SIG-M5 (cell line): Measurements from ENCODE around the gene NBEAL1.
A peak's percentile ranks its signal among the peaks of the same experiment; 100 is the strongest.
"Not testable (repeated sequence)": the region's sequence is repeated elsewhere in the genome, so short reads cannot be mapped to it uniquely, and the experiment has no call there.

Source experiments
- DNase-seq: peaks from one replicate; lab custom pipeline; 2025; lab: John Stamatoyannopoulos, UW

The NBEAL1 gene

DNA sequence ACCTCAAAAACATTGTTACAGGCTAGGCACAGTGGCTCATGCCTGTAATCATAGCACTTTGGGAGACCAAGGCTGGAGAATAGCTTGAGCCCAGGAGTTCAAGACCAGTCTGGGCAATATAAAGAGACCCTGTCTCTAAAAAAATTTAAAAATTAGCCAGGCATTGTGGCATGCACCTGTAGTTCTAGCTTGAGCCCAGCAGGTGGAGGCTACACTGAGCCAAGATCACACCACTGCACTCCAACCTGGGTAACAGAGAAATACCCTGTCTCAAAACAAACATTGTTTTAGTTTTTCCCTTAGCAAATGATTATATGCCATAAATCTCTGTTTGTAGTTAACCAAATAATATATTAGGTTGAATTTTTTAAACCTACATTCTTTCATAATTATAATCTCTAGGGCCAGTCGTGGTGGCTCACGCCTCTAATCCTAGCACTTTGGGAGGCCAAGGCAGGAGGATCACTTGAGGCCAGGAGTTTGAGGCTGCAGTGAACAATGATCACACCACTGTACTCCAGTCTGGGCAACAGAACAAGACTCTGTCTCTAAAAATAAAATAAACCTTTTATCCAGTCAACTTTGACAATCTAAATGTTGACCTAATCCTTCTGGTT is 210.9 kb downstream of the NBEAL1 start:
- no peak for DNase-seq

DNA sequence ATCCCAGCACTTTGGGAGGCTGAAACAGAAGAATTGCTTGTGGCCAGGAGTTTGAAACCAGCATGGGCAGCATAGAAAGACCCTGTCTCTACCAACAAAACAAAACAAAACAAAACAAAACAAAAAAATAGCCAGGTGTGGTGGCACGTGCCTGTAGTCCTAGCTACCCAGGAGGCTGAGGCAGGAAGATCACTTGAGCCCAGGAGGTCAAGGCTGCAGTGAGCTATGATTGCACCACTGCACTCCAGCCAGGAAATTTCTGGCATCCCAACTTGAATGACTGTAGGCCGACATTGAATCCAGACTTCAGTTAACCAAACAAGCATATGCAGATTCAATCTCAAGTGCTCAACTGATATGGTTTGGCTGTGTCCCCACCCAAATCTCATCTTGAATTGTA is 215.0 kb downstream of the NBEAL1 start:
- not testable (repeated sequence) for DNase-seq

DNA sequence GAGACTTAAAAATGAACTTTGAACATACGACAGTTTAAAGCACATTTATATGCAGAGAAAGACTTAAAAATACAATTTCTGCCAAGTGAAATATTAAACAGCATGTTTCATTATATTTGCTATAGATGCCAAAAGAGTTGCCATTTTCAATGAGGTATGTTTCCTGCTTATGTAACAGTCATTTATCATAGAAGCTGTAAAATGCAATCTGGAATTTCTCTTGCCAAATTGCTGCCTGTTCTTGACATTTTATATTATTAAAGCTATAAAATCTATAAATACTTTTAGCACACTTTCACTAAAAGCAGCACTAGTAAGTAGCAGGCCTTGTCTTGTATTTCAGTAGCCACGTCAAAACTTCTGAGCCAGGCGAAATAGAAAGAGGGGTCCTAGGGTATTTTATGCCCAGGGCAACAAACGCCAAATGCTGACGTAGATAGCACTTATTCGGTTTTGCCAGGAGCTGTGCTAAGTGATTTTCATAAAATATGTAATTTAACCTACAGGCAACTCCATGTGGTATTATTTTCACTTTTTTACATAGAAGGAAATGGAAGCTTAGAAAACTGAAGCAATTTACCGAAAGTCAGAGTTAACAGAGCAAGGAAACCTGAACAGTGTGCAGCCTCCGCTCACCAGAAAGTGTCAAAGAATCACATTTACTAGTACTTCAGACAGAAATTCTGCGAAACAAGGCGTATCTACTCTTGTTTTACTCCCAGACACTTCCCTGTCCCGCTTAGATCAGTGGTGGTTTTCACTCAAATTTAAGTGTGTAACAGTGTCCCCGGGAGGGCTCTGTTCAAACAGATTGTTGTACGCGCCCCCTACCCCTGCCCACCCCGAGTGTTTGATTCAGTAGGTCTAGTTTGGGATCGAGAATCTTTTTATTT is 222.9 kb downstream of the NBEAL1 start:
- no peak for DNase-seq

DNA sequence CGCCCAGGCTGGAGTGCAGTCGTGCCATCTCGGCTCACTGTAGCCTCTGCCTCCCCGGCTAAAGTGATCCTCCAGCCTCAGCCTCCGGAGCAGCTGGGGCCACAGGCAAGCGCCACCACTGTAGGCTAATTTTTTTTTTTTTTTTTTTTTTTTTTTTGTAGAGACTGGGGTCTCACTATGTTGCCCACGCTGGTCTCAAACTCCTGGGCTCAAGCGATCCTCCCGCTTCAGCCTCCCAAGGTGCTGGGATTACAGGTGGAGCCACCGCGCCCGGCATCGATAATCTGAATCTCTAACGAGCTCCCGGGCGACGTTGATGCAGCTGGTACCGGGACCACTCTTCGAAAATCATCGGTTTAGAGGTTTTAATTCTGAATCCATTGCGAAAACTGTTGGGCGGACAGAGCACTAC is 223.6 kb downstream of the NBEAL1 start:
- no peak for DNase-seq

DNA sequence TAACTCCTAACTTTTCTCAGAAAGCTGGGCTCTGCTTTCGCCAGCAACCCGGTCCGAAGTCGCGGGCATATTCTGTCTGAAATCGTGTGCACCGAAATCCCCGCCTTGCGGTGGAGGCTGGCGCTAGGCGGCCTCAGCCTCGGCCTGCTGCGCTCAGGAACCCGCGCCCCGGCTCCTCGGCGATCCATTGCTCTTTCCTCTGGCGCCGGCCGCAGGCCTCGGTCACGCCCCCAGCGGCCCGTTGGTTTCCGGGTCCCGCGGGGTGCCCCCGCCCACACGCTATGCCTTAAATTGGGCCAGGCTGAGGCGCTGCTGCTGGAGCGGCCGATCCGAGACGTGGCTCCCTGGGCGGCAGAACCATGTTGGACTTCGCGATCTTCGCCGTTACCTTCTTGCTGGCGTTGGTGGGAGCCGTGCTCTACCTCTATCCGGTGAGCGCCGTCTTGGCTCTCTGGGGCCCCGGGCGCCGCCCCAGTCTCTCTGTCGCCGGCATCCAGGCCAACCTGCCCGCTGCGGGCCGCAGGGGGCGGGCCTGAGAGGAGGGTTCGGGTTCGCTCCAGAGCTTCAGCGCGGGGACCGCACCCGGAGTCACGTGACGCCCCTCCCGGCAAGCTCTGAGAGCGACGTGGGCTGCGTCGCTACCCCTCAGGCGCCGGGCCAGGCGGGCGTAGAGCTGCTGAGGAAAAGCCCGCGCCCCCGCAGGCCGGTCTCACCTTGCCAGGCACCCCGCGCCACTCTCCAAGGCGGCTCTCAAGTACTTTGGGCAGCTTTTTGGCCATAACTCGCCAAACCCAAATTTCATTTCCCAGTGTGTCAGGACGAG is 224.2 kb downstream of the NBEAL1 start, which contains the start of gene CYP20A1:
CYP20A1 (plus strand) TSS at position 315 of the 823 bp plus-strand sequence; CDS start at position 360, 45 bp downstream.
- peak; percentile 85 for DNase-seq

DNA sequence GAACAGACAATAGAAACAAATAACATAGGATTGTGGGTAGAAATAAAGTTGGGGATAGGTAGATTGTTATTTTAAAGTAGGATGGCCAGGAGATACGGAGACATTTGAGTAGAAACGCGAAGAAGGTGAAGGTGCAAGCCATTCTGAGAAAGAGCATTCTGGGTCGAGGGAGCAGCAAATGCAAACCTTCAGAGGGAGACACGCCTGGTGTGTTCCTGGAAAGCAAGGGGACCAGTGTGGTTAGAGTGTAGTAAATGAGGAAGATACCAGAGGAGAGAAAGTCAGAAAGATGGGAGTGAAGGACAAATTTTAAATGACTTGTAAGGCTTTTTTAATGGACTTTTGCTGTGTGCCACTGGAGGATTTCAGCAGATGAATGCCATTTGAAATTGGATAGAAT is 225.8 kb downstream of the NBEAL1 start:
- no peak for DNase-seq

DNA sequence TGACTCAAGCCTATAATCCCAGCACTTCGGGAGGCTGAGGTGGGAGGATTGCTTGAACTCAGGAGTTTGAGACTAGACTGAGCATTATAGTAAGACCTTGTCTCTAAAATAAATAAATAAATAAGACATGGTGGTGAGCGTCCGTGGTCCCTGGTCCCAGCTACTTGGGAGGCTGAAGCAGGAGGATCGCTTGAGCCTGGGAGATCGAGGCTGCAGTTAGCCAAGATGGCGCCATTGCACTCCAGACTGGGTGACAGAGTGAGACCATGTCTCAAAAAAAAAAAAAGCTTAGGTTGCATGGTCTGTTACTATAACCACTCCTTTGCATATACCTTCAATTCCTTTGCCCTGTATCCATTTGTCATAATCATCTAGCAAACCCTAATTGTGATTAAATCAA is 227.8 kb downstream of the NBEAL1 start:
- DNase-seq, result no peak

DNA sequence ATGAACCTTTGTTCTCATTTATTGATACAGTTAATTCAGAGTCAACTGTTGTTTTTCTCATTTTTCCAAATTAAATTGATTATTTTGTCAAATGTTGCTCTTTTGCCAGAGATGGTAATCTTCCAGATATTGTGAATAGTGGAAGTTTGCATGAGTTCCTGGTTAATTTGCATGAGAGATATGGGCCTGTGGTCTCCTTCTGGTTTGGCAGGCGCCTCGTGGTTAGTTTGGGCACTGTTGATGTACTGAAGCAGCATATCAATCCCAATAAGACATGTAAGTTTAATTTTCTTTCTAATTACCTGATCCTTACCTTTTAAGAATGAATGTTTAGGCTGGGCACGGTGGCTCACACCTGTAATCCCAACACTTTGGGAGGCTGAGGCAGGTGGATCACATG is 232.0 kb downstream of the NBEAL1 start:
- DNase-seq, result no peak

DNA sequence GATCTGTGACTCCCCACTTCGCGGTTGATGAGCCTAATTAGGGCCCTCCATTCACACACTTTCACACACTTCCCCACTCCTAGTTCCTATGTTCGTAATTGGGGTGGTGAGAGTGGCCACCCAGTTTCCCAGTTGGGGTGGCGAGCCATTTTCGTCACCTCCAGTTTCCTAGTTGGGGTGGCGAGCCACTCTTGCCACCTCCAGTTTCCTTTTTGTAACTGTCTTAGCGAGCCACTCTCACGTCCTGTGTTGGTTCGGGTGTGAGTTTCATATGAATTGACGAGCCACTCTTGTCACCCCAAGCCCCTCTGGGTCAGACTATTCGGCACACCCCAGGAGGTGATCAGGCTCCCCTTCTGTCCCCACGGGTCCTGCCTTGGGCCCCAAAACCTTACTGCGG is 238.1 kb downstream of the NBEAL1 start:
- no peak for DNase-seq

DNA sequence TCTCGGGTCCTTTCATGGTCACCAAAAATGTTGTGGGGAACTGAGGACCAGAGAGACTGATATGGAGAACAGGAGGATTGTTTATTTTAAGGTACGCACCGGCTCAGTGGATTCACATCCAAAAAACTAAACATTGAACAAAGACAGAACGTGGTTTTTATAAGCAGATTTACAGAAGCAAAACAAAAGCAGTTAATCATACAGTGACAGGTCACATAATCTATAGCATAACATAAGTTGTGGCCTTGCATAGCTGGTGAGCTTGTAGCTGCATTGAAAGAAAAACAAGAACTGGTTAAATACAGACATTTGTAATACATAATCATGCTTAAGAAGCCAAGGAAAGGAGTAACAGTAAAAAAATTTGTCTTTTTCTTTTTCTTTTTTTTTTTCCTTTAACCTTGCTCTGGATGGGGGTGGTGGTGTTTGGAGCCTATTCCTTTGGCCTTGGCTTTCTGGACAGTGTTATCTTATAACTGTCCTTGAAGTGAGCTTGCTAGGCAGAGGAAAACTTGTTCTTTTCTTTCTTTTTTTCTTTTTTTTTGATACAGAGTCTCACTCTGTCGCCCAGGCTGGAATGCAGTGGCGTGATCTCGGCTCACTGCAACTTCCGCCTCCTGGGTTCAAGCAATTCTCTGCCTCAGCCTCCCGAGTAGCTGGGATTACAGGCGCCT is 238.9 kb downstream of the NBEAL1 start:
- not testable (repeated sequence) for DNase-seq

DNA sequence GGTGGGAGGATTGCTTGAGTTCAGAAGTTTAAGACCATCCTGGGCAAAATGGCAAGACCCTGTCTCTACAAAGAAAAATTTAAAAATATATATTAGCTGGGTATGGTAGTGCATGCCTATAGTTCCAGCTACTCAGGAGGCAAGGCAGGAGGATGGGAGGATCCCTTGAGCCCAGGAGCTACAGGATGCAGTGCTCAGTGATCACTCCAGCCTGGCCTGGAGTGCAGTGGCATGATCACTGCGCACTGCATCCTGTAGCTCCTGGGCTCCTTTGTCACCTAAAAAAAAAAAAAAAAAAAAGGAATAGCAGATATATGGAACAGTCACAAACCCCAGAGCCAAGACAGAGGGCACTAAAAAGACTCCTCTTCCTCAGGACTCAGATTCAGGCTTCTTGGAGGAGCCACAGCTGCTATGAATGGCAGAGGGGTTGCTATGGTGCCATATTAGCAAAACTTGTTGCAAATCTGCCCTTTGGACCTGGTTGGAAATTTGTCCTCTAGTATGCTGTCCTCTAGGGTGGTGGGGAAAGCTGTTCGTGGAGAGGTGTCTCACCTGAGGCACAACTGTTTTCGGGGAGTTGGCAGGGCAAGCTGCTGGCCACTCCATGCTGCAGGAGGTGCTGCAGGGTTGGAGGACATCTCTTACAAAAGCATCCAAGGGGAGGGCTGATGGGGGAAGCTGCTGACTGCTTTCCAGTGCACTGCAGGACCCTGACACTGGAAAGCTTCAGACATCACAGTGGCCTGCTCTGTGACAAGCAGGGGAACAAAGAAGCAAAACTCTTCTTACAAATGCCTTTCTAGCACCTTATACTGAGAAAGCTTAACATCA is 246.9 kb downstream of the NBEAL1 start:
- DNase-seq, result no peak
